NCI-H1092 treated with DMSO at 0.1 percent for 48 hours (cell line): Measurements from ENCODE around the gene MCAT.
"Not testable (repeated sequence)": the region's sequence is repeated elsewhere in the genome, so short reads cannot be mapped to it uniquely, and the experiment has no call there.

ENCODE experiments used
- DNase-seq: peaks from one replicate; lab custom pipeline; 2025; lab: John Stamatoyannopoulos, UW

The MCAT gene

GRCh38 chr22:43126501-43127165 is 16.6 kb downstream of the MCAT start:
- DNase-seq, result no peak

- DNase-seq, result no peak
Observed at GRCh38 chr22:43118953-43119458, 24.2 kb downstream of the MCAT start.

- no peak for DNase-seq
Observed at GRCh38 chr22:43118024-43118849, 25.0 kb downstream of the MCAT start.

- DNase-seq, result no peak
Observed at GRCh38 chr22:43116932-43117331, 26.3 kb downstream of the MCAT start.

GRCh38 chr22:43114958-43115357 is 28.2 kb downstream of the MCAT start:
- no peak for DNase-seq

GRCh38 chr22:43113526-43114251 is 29.5 kb downstream of the MCAT start:
- no peak for DNase-seq

- DNase-seq, result no peak
Observed at GRCh38 chr22:43110927-43111623, 32.1 kb downstream of the MCAT start.

- no peak for DNase-seq
Observed at GRCh38 chr22:43110444-43110926, 32.7 kb downstream of the MCAT start, which contains the start of gene BIK. BIK (plus strand) TSS chr22:43110750; CDS start chr22:43124023, 13,273 bp downstream.

GRCh38 chr22:43109921-43110443 is 33.2 kb downstream of the MCAT start:
- DNase-seq, result no peak

GRCh38 chr22:43109511-43109910 is 33.7 kb downstream of the MCAT start:
- DNase-seq, result no peak

- no peak for DNase-seq
Observed at GRCh38 chr22:43106302-43106701, 36.9 kb downstream of the MCAT start.

- not testable (repeated sequence) for DNase-seq
Observed at GRCh38 chr22:43104950-43105349, 38.2 kb downstream of the MCAT start.

GRCh38 chr22:43104056-43104625 is 39.1 kb downstream of the MCAT start:
- DNase-seq, result not testable (repeated sequence)

- no peak for DNase-seq
Observed at GRCh38 chr22:43101306-43101705, 41.9 kb downstream of the MCAT start.

GRCh38 chr22:43100225-43100624 is 43.0 kb downstream of the MCAT start:
- DNase-seq, result no peak

GRCh38 chr22:43099095-43099494 is 44.1 kb downstream of the MCAT start:
- no peak for DNase-seq

GRCh38 chr22:43098356-43098755 is 44.8 kb downstream of the MCAT start:
- DNase-seq, result no peak

- no peak for DNase-seq
Observed at GRCh38 chr22:43096420-43096819, 46.8 kb downstream of the MCAT start.

- no peak for DNase-seq
Observed at GRCh38 chr22:43094551-43094950, 48.6 kb downstream of the MCAT start.

- no peak for DNase-seq
Observed at GRCh38 chr22:43094085-43094484, 49.1 kb downstream of the MCAT start.

GRCh38 chr22:43092085-43092484 is 51.1 kb downstream of the MCAT start:
- DNase-seq, result no peak
